Activated T-cell treated with anti-CD3 and anti-CD28 coated beads, Interleukin-2, amount 50 U/mL, for 72 hours (primary cell): ENCODE measurements around the gene FAM20C. TPM values are rescaled to one million over a fixed set of nuclear protein-coding genes. Genes with fewer than 3 reads are reported as not detected.
"Not testable (repeated sequence)": the region's sequence is repeated elsewhere in the genome, so short reads cannot be mapped to it uniquely, and the experiment has no call there.

ENCODE experiments used
- ATAC-seq, 2 donors: fragments of 150-1000 bp; cut with Tn5 transposase; replicated peaks in 1 of 2; 2 replicates each; pipeline ENCODE4 v1.10.0; 2021; ENCODE audit warnings: moderate library complexity in 2 of 2, mild to moderate bottlenecking in 1 of 2
- DNase-seq, 2 donors: peaks; one replicate each; pipeline ENCODE4 v3.0.0; 2021 to 2022; ENCODE audit warnings: mixed read lengths in 1 of 2
- H3K27ac Mint-ChIP-seq: one replicate; pipeline ENCODE4 v1.8.0; 2022; ENCODE audit warnings: mild to moderate bottlenecking, moderate library complexity, mixed read lengths
- H3K27me3 Mint-ChIP-seq: one replicate; pipeline ENCODE4 v1.8.0; 2022; ENCODE audit warnings: low read depth, mixed read lengths
- H3K36me3 Mint-ChIP-seq, 2 donors: one replicate each; pipeline ENCODE4 v1.8.0; 2022; ENCODE audit warnings: mixed read lengths in 2 of 2, mild to moderate bottlenecking in 1 of 2; ENCODE audit not compliant: insufficient read depth in 2 of 2
- H3K4me1 Mint-ChIP-seq: one replicate; pipeline ENCODE4 v1.8.0; 2022; ENCODE audit warnings: low read depth, mixed read lengths
- H3K4me3 Mint-ChIP-seq, 2 donors: one replicate each; pipeline ENCODE4 v1.8.0; 2022; ENCODE audit warnings: mild to moderate bottlenecking in 2 of 2, mixed read lengths in 2 of 2, moderate library complexity in 2 of 2
- H3K9me3 Mint-ChIP-seq, 2 donors: one replicate each; pipeline ENCODE4 v1.8.0; 2022; ENCODE audit warnings: mixed read lengths in 2 of 2
- total RNA-seq, 2 donors: library from RNA; stranded (reverse); gene quantifications; one replicate each; pipeline ENCODE4 v1.2.3, GENCODE V29; 2022

FAM20C gene
- total RNA-seq, 2 donors from 2014 or later: 0.12 TPM; not detected in 1

GRCh38 chr7:195830-196128 lies 3.4 kb downstream of the FAM20C start:
- no peak for DNase-seq
- ATAC-seq: no peak
- Mint-ChIP-seq H3K4me3 (no peak overlapping the region), H3K36me3 (no peaks in the 10 kb centered on the region), H3K27ac (no peak overlapping the region), H3K27me3 (peaks cover 22% of the 10 kb centered on the region), H3K4me1 (no peaks in the 10 kb centered on the region), H3K9me3 (no peaks in the 10 kb centered on the region)

- no peak for DNase-seq
- Mint-ChIP-seq H3K4me1 (no peaks in the 10 kb centered on the region), H3K27ac (no peak overlapping the region), H3K36me3 (no peaks in the 10 kb centered on the region), H3K9me3 (no peaks in the 10 kb centered on the region), H3K27me3 (peaks cover 22% of the 10 kb centered on the region), H3K4me3 (no peak overlapping the region)
- ATAC-seq: no peak
Observed at GRCh38 chr7:196283-196682, 3.9 kb downstream of the FAM20C start.

GRCh38 chr7:196778-197321 lies 4.5 kb downstream of the FAM20C start:
- Mint-ChIP-seq H3K36me3 (no peaks in the 10 kb centered on the region), H3K4me3 (no peak overlapping the region), H3K27ac (no peak overlapping the region), H3K27me3 (peaks cover 22% of the 10 kb centered on the region), H3K9me3 (no peaks in the 10 kb centered on the region), H3K4me1 (no peaks in the 10 kb centered on the region)
- no peak for DNase-seq
- ATAC-seq: no peak

GRCh38 chr7:197413-198335 lies 5.3 kb downstream of the FAM20C start:
- Mint-ChIP-seq H3K4me3 (no peak overlapping the region), H3K9me3 (no peaks in the 10 kb centered on the region), H3K27me3 (peaks cover 22% of the 10 kb centered on the region), H3K4me1 (no peaks in the 10 kb centered on the region), H3K36me3 (no peaks in the 10 kb centered on the region), H3K27ac (no peak overlapping the region)
- DNase-seq (no peak), ATAC-seq (no peak)

- Mint-ChIP-seq H3K4me1 (no peaks in the 10 kb centered on the region), H3K9me3 (no peaks in the 10 kb centered on the region), H3K36me3 (no peaks in the 10 kb centered on the region), H3K27ac (no peak overlapping the region), H3K27me3 (peaks cover 16% of the 10 kb centered on the region), H3K4me3 (no peak overlapping the region)
- DNase-seq (no peak), ATAC-seq (no peak)
Observed at GRCh38 chr7:199483-200249, 7.3 kb downstream of the FAM20C start.

GRCh38 chr7:200290-200689 lies 7.9 kb downstream of the FAM20C start:
- Mint-ChIP-seq H3K4me1 (no peaks in the 10 kb centered on the region), H3K9me3 (no peaks in the 10 kb centered on the region), H3K27me3 (peaks cover 10% of the 10 kb centered on the region), H3K4me3 (no peak overlapping the region), H3K27ac (no peak overlapping the region), H3K36me3 (no peaks in the 10 kb centered on the region)
- DNase-seq: no peak
- ATAC-seq: no peak

- Mint-ChIP-seq H3K27ac (no peak overlapping the region), H3K9me3 (no peaks in the 10 kb centered on the region), H3K4me1 (no peaks in the 10 kb centered on the region), H3K27me3 (peaks cover 6% of the 10 kb centered on the region), H3K36me3 (no peaks in the 10 kb centered on the region), H3K4me3 (no peak overlapping the region)
- DNase-seq (no peak), ATAC-seq (no peak)
Observed at GRCh38 chr7:200704-201103, 8.3 kb downstream of the FAM20C start.

GRCh38 chr7:204326-204725 lies 12.0 kb downstream of the FAM20C start:
- Mint-ChIP-seq H3K4me1 (no peaks in the 10 kb centered on the region), H3K4me3 (no peak overlapping the region), H3K9me3 (peaks cover 0 to 1% of the 10 kb centered on the region in 2 donors), H3K36me3 (peaks cover 0 to 2% of the 10 kb centered on the region in 2 donors), H3K27ac (no peak overlapping the region), H3K27me3 (no peaks in the 10 kb centered on the region)
- DNase-seq (no peak), ATAC-seq (no peak)

- Mint-ChIP-seq H3K4me1 (no peaks in the 10 kb centered on the region), H3K27ac (no peak overlapping the region)
- no peak for ATAC-seq
Observed at GRCh38 chr7:205115-206010, 13.0 kb downstream of the FAM20C start.

GRCh38 chr7:206351-206750 lies 14.0 kb downstream of the FAM20C start:
- not testable (repeated sequence) for H3K9me3 Mint-ChIP-seq, H3K27me3 Mint-ChIP-seq, H3K36me3 Mint-ChIP-seq, H3K27ac Mint-ChIP-seq, DNase-seq, H3K4me3 Mint-ChIP-seq, H3K4me1 Mint-ChIP-seq, ATAC-seq

More at GRCh38 chr7:205115-206010, 13.0 kb downstream of the FAM20C start:
- no peak for DNase-seq
- H3K36me3 Mint-ChIP-seq: peaks cover 0 to 2% of the 10 kb centered on the region in 2 donors
- no peaks in the 10 kb centered on the region for H3K27me3 Mint-ChIP-seq
- no peak overlapping the region for H3K4me3 Mint-ChIP-seq
- H3K9me3 Mint-ChIP-seq: peaks cover 0 to 1% of the 10 kb centered on the region in 2 donors

GRCh38 chr7:207418-208129 lies 15.2 kb downstream of the FAM20C start:
- DNase-seq: no peak
- no peak overlapping the region for H3K4me3 Mint-ChIP-seq
- H3K9me3 Mint-ChIP-seq: peaks cover 0 to 1% of the 10 kb centered on the region in 2 donors
- H3K27me3 Mint-ChIP-seq: no peaks in the 10 kb centered on the region
- H3K27ac Mint-ChIP-seq: no peak overlapping the region
- ATAC-seq: no peak
- no peaks in the 10 kb centered on the region for H3K4me1 Mint-ChIP-seq
- H3K36me3 Mint-ChIP-seq: peaks cover 0 to 2% of the 10 kb centered on the region in 2 donors

GRCh38 chr7:208130-208673 lies 15.8 kb downstream of the FAM20C start:
- H3K27ac Mint-ChIP-seq: no peak overlapping the region
- no peak for ATAC-seq
- no peak overlapping the region for H3K4me3 Mint-ChIP-seq

More at GRCh38 chr7:208130-208673, 15.8 kb downstream of the FAM20C start:
- no peaks in the 10 kb centered on the region for H3K27me3 Mint-ChIP-seq
- DNase-seq: no peak
- peaks cover 0 to 2% of the 10 kb centered on the region in 2 donors for H3K36me3 Mint-ChIP-seq
- H3K9me3 Mint-ChIP-seq: peaks cover 0 to 1% of the 10 kb centered on the region in 2 donors
- H3K4me1 Mint-ChIP-seq: no peaks in the 10 kb centered on the region
